Panc1 (cell line): Measurements from ENCODE around the gene SHISA8. TPM values are rescaled to one million over a fixed set of nuclear protein-coding genes. Genes with fewer than 3 reads are reported as not detected.

Experiments used
- ATAC-seq: fragments of 200-7000 bp; cut with Tn5 transposase; 2 replicates; pipeline ENCODE4 v1.9.1; 2020; ENCODE audit warnings: mild to moderate bottlenecking, moderate library complexity
- BruUV-seq: library from RNA; stranded (reverse); fragments of 400-500 nt; replicated peaks from 2 replicates; lab custom pipeline; 2021; lab: Mats Ljungman, UMichigan
- CTCF ChIA-PET: fragments of 300-600 bp; sonication (Branson Sonifier 250); formaldehyde crosslinking; loops from one replicate; lab custom pipeline; 2022; ENCODE audit warnings: antibody characterized with exemption; lab: Charles Lee
- POLR2A ChIA-PET: fragments of 300-600 bp; sonication (Branson Sonifier 250); formaldehyde crosslinking; loops from one replicate; lab custom pipeline; 2022; ENCODE audit warnings: antibody characterized with exemption; lab: Charles Lee
- DNase-seq: peaks from one replicate; pipeline ENCODE4 v3.0.0-alpha.2; 2010; ENCODE audit warnings: low read depth, low spot score
- H3K27ac ChIP-seq: 2 replicates; pipeline ENCODE4 v1.5.1; 2011; ENCODE audit warnings: mild to moderate bottlenecking, low read length, inconsistent platforms
- H3K27me3 ChIP-seq: fragments of 200-500 bp; sonication (Bioruptor generic); 2 replicates; pipeline ENCODE4 v1.6.0; 2014; ENCODE audit warnings: low read length, inconsistent platforms; ENCODE audit not compliant: control insufficient read depth, insufficient read depth
- H3K36me3 ChIP-seq: fragments of 200-500 bp; sonication (Bioruptor generic); 2 replicates; pipeline ENCODE4 v1.5.1; 2014; ENCODE audit warnings: inconsistent platforms, mild to moderate bottlenecking, low read length, moderate library complexity; ENCODE audit not compliant: control insufficient read depth, insufficient read depth
- H3K4me1 ChIP-seq: 2 replicates; pipeline ENCODE4 v1.5.1; 2011; ENCODE audit warnings: inconsistent platforms, mild to moderate bottlenecking, low read length, moderate library complexity; ENCODE audit not compliant: control insufficient read depth, insufficient read depth
- H3K4me3 ChIP-seq, 2 experiments: 2 replicates each; pipeline ENCODE4 v1.5.1; 2011 to 2012; ENCODE audit warnings: low read depth in 2 of 2, low read length in 2 of 2, mild to moderate bottlenecking in 2 of 2, inconsistent platforms in 1 of 2, moderate library complexity in 1 of 2
- H3K9me3 ChIP-seq: fragments of 200-500 bp; sonication (Bioruptor generic); 2 replicates; pipeline ENCODE4 v1.5.1; 2014; ENCODE audit warnings: low read depth, mild to moderate bottlenecking, inconsistent platforms, low read length, moderate library complexity; ENCODE audit not compliant: control insufficient read depth, insufficient read depth
- POLR2AphosphoS5 ChIP-seq: IDR thresholded peaks from 2 replicates; pipeline ENCODE4 v1.6.1; 2012; ENCODE audit warnings: mild to moderate bottlenecking, low read depth, low read length, moderate library complexity
- SIN3A ChIP-seq: IDR thresholded peaks from 2 replicates; pipeline ENCODE4 v1.6.1; 2012; ENCODE audit warnings: low read depth, mild to moderate bottlenecking, low read length, moderate library complexity, borderline replicate concordance; ENCODE audit not compliant: insufficient read depth
- TCF7L2 ChIP-seq: IDR thresholded peaks from 2 replicates; pipeline ENCODE4 v1.6.1; 2011; ENCODE audit warnings: mild to moderate bottlenecking, low read depth, low read length, inconsistent platforms
- in situ Hi-C: cut with HindIII; loops from 2 replicates; pipeline ENCODE4 v1.10.0; 2016; ENCODE audit warnings: low sequenced_read_pairs, low pct_unique_long_range_greater_than_20kb
- intact Hi-C: fragments of 100-400 bp; cut with micrococcal nuclease; formaldehyde crosslinking; loops from one replicate; pipeline ENCODE4 v1.10.0; 2022; ENCODE audit not compliant: unreplicated experiment
- total RNA-seq: library from RNA; stranded (reverse); gene quantifications from one replicate; pipeline ENCODE4 v1.2.1, GENCODE V29; 2021; ENCODE audit not compliant: unreplicated experiment
- TF ChIP-seq, protein P1 (sequence below), 2 experiments: IDR thresholded peaks; 2 replicates each; pipeline ENCODE4 v1.6.1; 2011 to 2012; ENCODE audit warnings: low read depth in 2 of 2, control low read depth in 1 of 2, low read length in 1 of 2, mild to moderate bottlenecking in 1 of 2, moderate library complexity in 1 of 2; ENCODE audit not compliant: insufficient read depth in 1 of 2
- TF ChIP-seq, protein P2 (sequence below): fragments of 450-650 bp; IDR thresholded peaks from 2 replicates; pipeline ENCODE4 v1.5.1; 2017; ENCODE audit warnings: mild to moderate bottlenecking

The SHISA8 gene
- total RNA-seq, 1 experiment from 2014 or later: 0.62 TPM

DNA sequence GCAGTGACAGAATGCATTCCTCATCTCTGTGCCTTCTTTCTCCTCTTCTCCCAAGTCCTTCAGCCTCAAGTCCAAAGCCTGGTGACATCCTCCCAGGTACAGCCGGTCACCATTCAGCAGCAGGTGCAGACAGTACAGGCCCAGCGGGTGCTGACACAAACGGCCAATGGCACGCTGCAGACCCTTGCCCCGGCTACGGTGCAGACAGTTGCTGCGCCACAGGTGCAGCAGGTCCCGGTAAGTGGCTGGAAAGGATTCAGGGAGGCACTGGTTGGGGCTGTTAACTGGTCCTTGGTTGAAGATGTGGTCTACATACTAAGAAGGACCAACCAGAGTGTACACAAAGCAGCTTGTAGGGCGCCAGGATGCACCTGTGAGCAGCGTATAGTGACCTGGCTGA lies 46.3 kb downstream of the SHISA8 start:
- Histone ChIP-seq H3K27ac (no peak overlapping the region), H3K4me1 (no peaks in the 10 kb centered on the region), H3K36me3 (peaks cover 3% of the 10 kb centered on the region; the same call in 1 of the 2 replicates), H3K27me3 (no peaks in the 10 kb centered on the region), H3K4me3 (no peak overlapping the region), H3K9me3 (no peaks in the 10 kb centered on the region)
- no TSS peak for BruUV-seq
- TF ChIP-seq TCF7L2 (no peak), SIN3A (no peak), POLR2AphosphoS5 (no peak)
- TF ChIP-seq, protein P1, sequence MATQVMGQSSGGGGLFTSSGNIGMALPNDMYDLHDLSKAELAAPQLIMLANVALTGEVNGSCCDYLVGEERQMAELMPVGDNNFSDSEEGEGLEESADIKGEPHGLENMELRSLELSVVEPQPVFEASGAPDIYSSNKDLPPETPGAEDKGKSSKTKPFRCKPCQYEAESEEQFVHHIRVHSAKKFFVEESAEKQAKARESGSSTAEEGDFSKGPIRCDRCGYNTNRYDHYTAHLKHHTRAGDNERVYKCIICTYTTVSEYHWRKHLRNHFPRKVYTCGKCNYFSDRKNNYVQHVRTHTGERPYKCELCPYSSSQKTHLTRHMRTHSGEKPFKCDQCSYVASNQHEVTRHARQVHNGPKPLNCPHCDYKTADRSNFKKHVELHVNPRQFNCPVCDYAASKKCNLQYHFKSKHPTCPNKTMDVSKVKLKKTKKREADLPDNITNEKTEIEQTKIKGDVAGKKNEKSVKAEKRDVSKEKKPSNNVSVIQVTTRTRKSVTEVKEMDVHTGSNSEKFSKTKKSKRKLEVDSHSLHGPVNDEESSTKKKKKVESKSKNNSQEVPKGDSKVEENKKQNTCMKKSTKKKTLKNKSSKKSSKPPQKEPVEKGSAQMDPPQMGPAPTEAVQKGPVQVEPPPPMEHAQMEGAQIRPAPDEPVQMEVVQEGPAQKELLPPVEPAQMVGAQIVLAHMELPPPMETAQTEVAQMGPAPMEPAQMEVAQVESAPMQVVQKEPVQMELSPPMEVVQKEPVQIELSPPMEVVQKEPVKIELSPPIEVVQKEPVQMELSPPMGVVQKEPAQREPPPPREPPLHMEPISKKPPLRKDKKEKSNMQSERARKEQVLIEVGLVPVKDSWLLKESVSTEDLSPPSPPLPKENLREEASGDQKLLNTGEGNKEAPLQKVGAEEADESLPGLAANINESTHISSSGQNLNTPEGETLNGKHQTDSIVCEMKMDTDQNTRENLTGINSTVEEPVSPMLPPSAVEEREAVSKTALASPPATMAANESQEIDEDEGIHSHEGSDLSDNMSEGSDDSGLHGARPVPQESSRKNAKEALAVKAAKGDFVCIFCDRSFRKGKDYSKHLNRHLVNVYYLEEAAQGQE (IDR thresholded peaks at IDR 0.05; ENCODE audit: insufficient read depth in 1 of 2, low read depth in 2 of 2, low read length in 1 of 2): no peak
- TF ChIP-seq, protein P2, sequence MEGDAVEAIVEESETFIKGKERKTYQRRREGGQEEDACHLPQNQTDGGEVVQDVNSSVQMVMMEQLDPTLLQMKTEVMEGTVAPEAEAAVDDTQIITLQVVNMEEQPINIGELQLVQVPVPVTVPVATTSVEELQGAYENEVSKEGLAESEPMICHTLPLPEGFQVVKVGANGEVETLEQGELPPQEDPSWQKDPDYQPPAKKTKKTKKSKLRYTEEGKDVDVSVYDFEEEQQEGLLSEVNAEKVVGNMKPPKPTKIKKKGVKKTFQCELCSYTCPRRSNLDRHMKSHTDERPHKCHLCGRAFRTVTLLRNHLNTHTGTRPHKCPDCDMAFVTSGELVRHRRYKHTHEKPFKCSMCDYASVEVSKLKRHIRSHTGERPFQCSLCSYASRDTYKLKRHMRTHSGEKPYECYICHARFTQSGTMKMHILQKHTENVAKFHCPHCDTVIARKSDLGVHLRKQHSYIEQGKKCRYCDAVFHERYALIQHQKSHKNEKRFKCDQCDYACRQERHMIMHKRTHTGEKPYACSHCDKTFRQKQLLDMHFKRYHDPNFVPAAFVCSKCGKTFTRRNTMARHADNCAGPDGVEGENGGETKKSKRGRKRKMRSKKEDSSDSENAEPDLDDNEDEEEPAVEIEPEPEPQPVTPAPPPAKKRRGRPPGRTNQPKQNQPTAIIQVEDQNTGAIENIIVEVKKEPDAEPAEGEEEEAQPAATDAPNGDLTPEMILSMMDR: no peak
- ATAC-seq (no peak), DNase-seq (no peak)
- ChIA-PET POLR2A (no interaction called here), CTCF (no interaction called here)
- intact Hi-C loops: no loop called here
- in situ Hi-C loops: no loop called here

DNA sequence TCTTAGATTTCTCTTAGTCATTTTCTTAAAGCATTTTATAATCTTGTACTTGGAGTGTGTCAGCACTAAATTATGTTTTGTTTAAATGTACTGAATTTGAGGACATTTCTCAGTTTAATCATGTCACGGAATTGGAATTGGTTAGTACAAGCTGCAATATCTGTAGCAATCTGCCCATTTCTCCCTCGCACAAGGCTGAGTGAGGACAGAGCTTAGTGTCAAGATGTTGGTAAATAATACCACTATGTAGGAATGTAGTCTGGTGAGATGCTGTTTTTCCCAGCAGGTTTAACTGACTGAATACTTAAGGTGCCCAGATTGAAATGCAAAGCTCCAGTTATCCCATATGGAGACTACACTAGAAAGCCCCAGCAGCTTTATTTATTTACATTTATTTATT lies 51.4 kb downstream of the SHISA8 start:
- intact Hi-C loops: no loop called here
- Histone ChIP-seq H3K27ac (no peak overlapping the region), H3K36me3 (no peaks in the 10 kb centered on the region), H3K9me3 (no peaks in the 10 kb centered on the region), H3K27me3 (no peaks in the 10 kb centered on the region), H3K4me1 (no peaks in the 10 kb centered on the region; the same call in 1 of the 2 replicates), H3K4me3 (no peak overlapping the region)
- POLR2A ChIA-PET: no interaction called here
- no peak for ATAC-seq
- CTCF ChIA-PET: no interaction called here
- no TSS peak for BruUV-seq
- in situ Hi-C loops: no loop called here
- DNase-seq: no peak
- TF ChIP-seq, protein P2: no peak
- TF ChIP-seq, protein P1 (IDR thresholded peaks at IDR 0.05; ENCODE audit: insufficient read depth in 1 of 2, low read depth in 2 of 2, low read length in 1 of 2): no peak
- TF ChIP-seq SIN3A (no peak), TCF7L2 (no peak), POLR2AphosphoS5 (no peak)
